ENCODE measurements around the gene ZNF311. TPM values are rescaled to one million over a fixed set of nuclear protein-coding genes. Genes with fewer than 3 reads are reported as not detected.

Gene ZNF311
- 0.11 to 0.22 TPM (median 0.15 TPM) in 5 replicates for total RNA-seq (2022; extraction: Qiagen RNA extraction)

GRCh38 chr6:29005183-29005885 lies at the start of gene ZNF311:
ZNF311 (minus strand) TSS chr6:29005315; CDS start chr6:29003954, 1,361 bp downstream.

DNA sequence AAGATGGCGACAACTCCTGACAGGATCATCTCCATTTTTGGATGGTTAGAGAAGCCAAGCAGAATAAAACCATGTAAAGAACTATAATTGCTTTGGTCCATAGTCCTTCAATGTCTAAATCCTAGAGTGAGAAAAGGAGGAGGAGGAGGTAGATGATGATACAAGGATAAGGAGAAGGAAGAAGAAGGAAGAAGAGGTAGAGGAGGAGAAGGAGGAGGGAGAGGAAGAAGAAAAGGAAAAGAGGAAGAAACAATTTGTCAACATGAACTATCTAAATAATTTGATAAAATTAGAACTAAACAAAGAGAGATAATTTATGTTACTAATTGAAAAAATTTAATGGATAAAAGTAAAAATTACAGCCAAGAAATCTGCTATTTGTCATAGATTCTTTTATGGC lies 40.0 kb upstream of the ZNF311 start, which contains the start of gene OR2W1:
Gene OR2W1 (minus strand): TSS at position 101 of the 400 bp plus-strand sequence. CDS start 0 bp downstream, at position 101.

Other genes with a start within 250 kb of the ZNF311 start
- 41.1 to 46.7 TPM (median 43.0 TPM) in 5 replicates for gene TRIM27, start 81.3 kb downstream of the ZNF311 start, total RNA-seq (2022; extraction: Qiagen RNA extraction)
- not detected in 5 replicates for gene OR2W1, start 39.9 kb upstream of the ZNF311 start, total RNA-seq (2022; extraction: Qiagen RNA extraction)
- gene OR2B3, start 82.0 kb upstream of the ZNF311 start, total RNA-seq (2022; extraction: Qiagen RNA extraction), result not detected in 5 replicates
- not detected in 5 replicates for gene OR2J1, start 94.2 kb upstream of the ZNF311 start, total RNA-seq (2022; extraction: Qiagen RNA extraction)
- gene OR2J3, start 102.7 kb upstream of the ZNF311 start, total RNA-seq (2022; extraction: Qiagen RNA extraction), result not detected in 5 replicates
- not detected in 5 replicates for gene OR2J2, start 165.6 kb upstream of the ZNF311 start, total RNA-seq (2022; extraction: Qiagen RNA extraction)

Measured in A549 treated with Hydrocortisone at 1 μM for 4 hours (cell line).